Heart left ventricle (tissue), 13 donors: Measurements from ENCODE around the gene KLHL35.

ENCODE experiments used
- CTCF ChIP-seq, 12 donors: fragments of 200-600 bp; sonication (generic) in 4 of 12; IDR thresholded peaks; one replicate each; pipeline versions ENCODE4 v1.5.0 to v1.8.0; 2018 to 2022; ENCODE audit warnings: antibody characterized with exemption in 12 of 12, mild to moderate bottlenecking in 5 of 12
- POLR2A ChIP-seq, 2 donors: fragments of 450-650 bp; IDR thresholded peaks; one replicate each; pipeline ENCODE4 v1.6.1; 2017; ENCODE audit warnings: antibody characterized with exemption in 2 of 2, mild to moderate bottlenecking in 2 of 2, moderate library complexity in 2 of 2
- donor health status: ischemic (EF 13 %, LVEDD 7.1; RV severe dilation, severe dysfunction).
- donor health status: DM: no; HTN: yes; CAD: no.
- donor health status: DM: no; HTN: no; CAD: no.
- donor health status: ischemic (EF 25% LVEDD 6.9; RV normal size, moderate dysfunction).
- donor health status: ischemic (EF 25% LVEDD 5.7; RV mildly dilated, moderate dysfunction).
- donor health status: ischemic (EF 35%, LVEDD 5.7; RV mildly dilated, moderate dysfunction).
- donor health status: nonischemic (EF 11% LVEDD 7.7; RV severe dilation, severe dysfunction).
- donor health status: DM: yes; HTN: yes; CAD: no.
- donor health status: PGD.
- donor health status: ischemic (EF 29% LVEDD 5.4; RV normal size, mild dysfunction).
- donor health status: nonischemic (EF 23%, LVEDD 6.1; RV moderate dilation, normal function).

GRCh38 chr11:75474878-75475766 lies 42.1 kb upstream of the KLHL35 start:
- no peak for TF ChIP-seq POLR2A (IDR thresholded peaks at IDR 0.05)
- no peak for TF ChIP-seq CTCF (IDR thresholded peaks at IDR 0.05)
